ENCODE measurements around the gene IMPACT.

The IMPACT gene

GRCh38 chr18:24460388-24460787 lies 33.9 kb downstream of the IMPACT start, which contains the start of gene HRH4:
HRH4 (plus strand) TSS chr18:24460637; CDS start chr18:24460729, 92 bp downstream.
- TF ChIP-seq CTCF (IDR thresholded peaks at IDR 0.05), result no peak
- TF ChIP-seq ZFX (IDR thresholded peaks at IDR 0.05; ENCODE audit: borderline replicate concordance), result no peak
- H3K27ac ChIP-seq, result no peak within 1 kb of the TSS

GRCh38 chr18:24461996-24462395 lies 35.5 kb downstream of the IMPACT start:
- no peak for TF ChIP-seq CTCF (IDR thresholded peaks at IDR 0.05)
- TF ChIP-seq ZFX (IDR thresholded peaks at IDR 0.05; ENCODE audit: borderline replicate concordance), result no peak
- no peak overlapping the region for H3K27ac ChIP-seq

GRCh38 chr18:24462838-24463775 lies 36.6 kb downstream of the IMPACT start:
- TF ChIP-seq ZFX (IDR thresholded peaks at IDR 0.05; ENCODE audit: borderline replicate concordance) (no peak), CTCF (IDR thresholded peaks at IDR 0.05) (no peak)
- no peak overlapping the region for H3K27ac ChIP-seq

- no peak overlapping the region for H3K27ac ChIP-seq
- TF ChIP-seq ZFX (IDR thresholded peaks at IDR 0.05; ENCODE audit: borderline replicate concordance), result no peak
- TF ChIP-seq CTCF (IDR thresholded peaks at IDR 0.05), result no peak
Observed at GRCh38 chr18:24465486-24465885, 39.0 kb downstream of the IMPACT start.

GRCh38 chr18:24466771-24467170 lies 40.3 kb downstream of the IMPACT start:
- H3K27ac ChIP-seq, result no peak overlapping the region
- TF ChIP-seq ZFX (IDR thresholded peaks at IDR 0.05; ENCODE audit: borderline replicate concordance) (no peak), CTCF (IDR thresholded peaks at IDR 0.05) (no peak)

GRCh38 chr18:24470022-24470618 lies 43.6 kb downstream of the IMPACT start:
- no peak overlapping the region for H3K27ac ChIP-seq
- TF ChIP-seq ZFX (IDR thresholded peaks at IDR 0.05; ENCODE audit: borderline replicate concordance), result no peak
- TF ChIP-seq CTCF (IDR thresholded peaks at IDR 0.05), result no peak

- TF ChIP-seq ZFX (IDR thresholded peaks at IDR 0.05; ENCODE audit: borderline replicate concordance) (no peak), CTCF (IDR thresholded peaks at IDR 0.05) (no peak)
- no peak overlapping the region for H3K27ac ChIP-seq
Observed at GRCh38 chr18:24470805-24471204, 44.3 kb downstream of the IMPACT start.

All from 22Rv1 (cell line).